HCEC 1CT (cell line): Measurements from ENCODE around the gene STUM.
"Not testable (repeated sequence)": the region's sequence is repeated elsewhere in the genome, so short reads cannot be mapped to it uniquely, and the experiment has no call there.

Experiments
- DNase-seq: peaks from one replicate; pipeline ENCODE4 v3.0.0-alpha.2; 2017

STUM gene

DNA sequence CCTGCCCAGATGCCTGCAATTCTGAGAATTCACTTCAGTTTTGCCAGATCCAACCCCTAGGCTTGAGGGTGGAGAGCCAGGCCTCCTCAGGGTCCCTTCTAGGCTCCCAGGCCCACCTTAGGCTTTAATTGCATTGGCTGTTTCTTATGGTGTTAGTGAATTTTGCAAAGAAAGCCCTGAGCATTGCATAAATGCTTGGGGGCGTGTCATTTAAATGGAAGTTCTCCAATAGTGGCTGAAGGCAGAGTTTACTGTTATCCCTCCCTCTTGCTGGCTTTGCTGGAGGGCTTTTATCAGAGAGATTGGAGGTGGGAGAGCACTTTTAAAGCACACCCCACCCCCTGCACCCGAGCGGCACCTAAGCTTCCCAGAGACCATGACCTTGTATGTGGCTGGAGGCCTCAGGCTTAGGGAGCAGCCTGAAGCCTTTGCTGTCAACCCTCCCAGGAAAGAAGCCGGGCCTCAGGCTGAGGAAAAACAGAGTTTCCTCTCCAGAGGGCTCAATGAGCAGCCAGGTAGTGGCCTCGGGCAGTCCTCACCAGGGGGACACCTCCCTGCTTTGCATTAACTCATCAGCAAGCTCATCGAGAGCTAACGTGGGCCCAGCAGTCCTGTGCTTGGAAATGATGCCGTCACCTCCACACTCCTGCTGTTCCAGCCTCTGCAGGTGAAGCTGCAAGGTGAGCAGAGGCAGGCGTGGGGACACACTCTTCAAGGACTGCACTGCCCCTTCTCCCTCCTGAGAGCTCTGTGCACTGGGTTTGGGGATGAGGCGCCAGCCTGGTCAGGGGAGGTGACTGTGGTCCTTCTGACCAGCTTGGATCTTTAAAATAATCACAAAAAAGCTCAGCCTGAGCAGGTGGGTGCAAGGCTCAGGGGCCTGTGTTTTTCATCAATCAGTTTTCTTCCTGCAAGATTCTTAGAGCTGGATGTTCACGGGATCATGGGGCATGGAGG lies 58.0 kb downstream of the STUM start:
- no peak for DNase-seq

DNA sequence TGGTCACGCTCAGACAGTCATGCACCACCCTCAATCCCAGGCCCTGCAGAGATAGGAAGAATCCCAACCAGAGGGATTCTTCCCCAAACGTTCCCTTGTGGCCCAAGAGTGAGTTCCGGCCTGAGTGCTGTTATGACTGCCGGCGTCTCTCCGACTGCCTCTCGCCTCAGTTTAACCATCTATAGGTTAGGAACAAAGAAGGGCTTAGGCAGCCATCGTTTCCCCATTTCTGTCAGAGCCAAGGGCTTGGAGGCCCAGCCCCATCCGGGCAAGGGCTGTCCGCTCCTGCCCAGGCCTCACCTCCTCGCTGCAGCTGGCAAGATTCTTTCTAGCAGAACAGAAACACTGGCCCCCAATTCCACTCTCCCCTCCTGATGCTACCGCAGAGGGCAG lies 58.7 kb downstream of the STUM start:
- DNase-seq = no peak

DNA sequence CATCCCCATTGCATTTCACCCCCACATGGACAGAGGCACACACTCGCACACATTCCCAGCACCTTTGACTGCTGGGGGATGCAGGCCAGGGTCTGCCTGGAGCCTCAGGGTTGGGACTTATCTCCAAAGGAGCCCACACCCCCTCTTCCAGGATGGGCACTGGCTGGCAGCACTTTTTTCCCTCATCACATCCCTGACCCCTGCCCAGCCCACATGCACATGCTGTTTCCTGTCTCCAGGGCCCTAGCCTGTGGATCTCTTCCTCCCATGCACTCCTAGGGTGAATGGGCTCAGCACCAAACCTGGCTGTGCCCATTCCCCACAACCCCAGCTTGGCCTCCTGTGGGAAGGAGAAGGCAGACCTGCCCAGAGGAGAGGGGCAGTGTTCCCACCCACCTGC lies 59.3 kb downstream of the STUM start:
- no peak for DNase-seq

DNA sequence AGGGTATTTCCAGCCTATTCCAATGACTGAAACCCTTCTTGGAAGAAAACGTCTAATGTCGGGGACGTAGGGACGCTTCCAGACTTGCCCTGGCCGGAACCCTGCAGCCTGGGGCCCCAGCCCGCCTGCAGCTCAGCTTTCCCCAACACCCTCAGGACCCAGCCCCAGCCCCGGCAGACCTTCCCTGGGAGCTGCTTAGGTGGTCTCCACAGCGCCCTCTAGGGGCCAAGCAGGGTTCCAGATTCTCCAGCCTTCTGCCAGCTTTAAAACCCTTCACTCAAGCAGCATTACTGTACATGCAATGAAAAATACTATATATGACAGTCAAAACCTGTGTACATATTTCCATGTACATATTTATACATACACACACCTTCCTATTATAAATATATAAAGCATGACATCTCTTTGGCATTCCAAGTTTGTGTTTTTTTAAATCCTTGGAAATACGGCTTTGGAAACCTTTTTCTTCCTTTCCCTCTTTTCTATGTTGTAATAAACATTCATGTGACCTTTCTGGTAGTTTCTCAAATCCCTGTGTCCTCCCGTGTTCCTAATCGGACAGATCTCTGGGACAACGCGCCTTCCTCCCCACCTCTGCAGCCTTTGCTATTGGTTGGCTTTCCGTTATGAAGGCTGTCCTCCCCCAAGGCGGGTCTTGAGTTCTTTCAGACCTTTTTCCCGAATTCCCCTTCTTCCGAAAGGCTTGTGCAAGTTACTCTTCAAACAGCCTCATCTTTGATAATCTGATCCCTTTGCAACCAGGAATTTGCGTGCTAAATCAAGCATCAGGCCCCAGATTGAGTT lies 60.3 kb downstream of the STUM start:
- peak; percentile 45 for DNase-seq

DNA sequence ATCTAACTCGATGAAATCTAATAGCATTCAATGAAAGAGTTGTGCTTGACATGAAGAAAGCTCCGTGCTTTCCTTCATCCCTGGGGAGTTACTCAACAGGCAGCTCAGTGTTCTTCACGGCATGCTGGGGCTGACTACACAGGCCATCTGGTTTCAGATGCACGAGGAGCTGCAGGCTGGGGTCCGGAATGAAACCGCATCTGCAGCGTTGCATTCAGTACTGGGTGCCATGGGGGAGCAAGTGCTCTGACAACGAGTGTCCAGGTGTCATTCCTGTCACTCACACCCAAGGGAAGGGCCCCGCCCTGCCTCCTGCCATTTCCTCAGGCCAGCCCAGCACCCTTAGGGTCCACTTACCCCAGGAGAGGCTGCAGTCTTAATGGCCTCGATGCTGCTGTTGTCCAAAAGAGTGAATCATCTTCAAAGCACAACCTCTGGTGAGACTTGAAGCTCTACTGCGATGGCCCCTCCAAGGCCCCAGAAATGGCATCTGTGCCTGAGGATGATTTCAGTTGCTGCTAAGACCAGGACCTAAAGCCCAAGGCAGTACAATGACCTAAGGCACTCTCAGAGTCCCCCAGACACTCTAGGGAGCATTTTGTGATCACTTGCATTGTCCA lies 61.4 kb downstream of the STUM start:
- no peak for DNase-seq

DNA sequence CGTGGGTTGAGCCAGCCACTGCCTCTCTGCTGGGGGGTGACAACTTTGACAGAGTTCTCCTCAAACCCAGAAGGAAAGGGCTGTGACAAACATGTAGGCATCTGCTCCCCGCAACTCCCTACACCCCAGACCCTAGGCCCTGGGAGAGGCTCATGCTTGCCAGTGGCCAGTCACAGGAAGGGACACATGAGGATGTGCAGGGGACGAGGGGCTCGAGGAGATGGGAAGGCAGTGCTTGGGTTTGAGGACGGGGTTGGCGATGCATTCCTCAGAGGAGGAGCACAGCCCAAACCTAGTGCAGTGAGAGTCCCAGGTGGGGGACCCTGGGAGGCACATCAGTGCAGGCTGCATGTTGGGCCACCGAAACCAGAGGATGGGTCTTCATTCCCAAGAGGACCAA lies 62.1 kb downstream of the STUM start:
- no peak for DNase-seq

DNA sequence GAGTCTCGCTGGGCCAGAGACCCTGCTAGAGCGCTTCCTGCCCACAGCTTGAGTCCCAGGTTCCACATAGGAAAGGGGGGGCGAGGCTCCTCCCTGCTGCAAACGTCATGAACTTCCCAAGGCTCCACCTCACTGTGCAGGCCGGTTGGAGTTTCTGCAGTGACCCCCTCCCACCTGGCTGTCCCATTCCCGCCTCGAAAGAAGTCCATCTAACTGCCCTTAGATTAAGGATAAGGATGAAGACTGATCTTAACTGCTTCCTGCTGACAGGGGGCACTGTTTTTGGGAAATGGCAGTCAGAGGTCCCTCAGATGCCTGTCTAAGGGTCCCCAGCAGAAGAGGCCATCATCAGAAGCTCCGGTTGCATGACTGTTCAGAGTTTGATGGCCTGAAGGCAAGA lies 62.7 kb downstream of the STUM start:
- no peak for DNase-seq

DNA sequence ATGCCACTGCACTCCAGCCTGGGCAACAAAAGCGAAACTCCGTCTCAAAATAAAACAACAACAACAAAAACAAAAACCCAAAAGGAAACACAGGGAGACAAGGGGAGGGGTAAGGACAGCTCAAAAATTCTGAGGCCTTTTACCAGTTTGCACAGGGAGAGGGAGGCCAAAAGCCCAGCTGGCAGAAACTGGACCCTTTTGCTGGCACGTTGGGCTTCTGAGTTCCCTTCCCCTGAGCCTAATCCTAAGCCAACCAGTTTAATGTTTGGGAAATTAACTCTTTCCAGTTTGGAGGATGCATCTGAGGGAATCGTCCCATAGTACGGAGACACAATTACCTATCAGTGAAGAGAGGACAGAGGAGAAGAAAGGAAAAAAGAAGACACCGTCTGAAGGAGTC lies 63.4 kb downstream of the STUM start:
- DNase-seq = not testable (repeated sequence)

DNA sequence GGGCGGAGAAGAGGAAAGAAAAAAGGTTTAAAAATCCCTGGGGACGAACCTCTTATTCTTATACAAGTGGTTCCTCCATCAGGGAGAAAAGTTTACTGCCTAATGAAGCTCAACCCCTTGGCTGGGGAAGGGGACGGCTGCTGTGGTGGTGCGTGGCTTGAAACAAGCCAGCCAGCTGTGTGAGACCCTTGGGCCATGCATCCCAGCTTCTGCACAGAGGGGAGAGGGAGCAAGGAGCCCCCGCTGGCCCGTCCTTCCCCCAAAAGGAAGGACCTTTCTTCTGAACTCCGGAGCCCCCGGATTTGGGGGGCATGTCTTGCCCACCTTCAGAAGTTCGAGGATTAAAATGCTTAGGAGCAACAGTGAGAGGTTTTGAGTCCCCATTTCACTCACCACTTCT lies 67.3 kb downstream of the STUM start:
- no peak for DNase-seq

DNA sequence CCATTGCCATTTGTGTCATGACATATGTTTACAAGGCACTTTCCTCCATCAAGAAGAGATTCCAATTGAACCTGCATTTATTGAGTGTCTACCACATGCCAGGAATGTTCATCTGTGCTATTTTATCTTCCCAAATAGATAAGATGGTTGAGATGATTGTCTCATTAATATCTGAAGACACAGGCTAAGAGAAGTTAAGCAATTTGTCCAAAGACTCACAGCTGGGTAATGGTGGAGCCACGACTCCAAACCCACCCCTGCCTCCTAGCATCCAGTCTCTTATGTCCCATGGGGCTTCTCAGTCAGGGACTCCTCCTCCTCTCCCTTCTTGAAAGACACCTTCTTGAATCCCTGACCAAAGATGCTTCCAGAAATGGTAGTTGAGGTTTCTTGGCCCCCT lies 68.1 kb downstream of the STUM start:
- DNase-seq = no peak

DNA sequence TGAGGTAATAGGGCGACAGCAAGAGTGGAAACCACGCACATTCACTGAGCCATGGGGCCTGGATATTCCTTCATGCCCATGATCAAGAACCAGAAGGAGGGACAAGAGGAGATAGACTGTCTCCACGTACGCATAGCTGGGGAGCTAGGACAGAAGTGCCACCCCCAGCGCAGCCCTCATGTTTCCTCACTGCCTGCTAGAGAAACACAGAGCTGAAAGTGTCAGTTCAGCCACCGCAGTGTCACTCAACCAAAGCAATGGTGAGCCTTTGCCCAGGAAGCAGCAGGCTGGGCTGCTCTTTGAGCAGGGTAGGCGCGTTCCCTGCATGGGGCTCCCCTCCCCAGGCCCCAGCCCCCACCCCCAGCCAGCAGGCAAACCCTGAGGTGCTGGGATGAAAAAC lies 68.5 kb downstream of the STUM start:
- DNase-seq = no peak

DNA sequence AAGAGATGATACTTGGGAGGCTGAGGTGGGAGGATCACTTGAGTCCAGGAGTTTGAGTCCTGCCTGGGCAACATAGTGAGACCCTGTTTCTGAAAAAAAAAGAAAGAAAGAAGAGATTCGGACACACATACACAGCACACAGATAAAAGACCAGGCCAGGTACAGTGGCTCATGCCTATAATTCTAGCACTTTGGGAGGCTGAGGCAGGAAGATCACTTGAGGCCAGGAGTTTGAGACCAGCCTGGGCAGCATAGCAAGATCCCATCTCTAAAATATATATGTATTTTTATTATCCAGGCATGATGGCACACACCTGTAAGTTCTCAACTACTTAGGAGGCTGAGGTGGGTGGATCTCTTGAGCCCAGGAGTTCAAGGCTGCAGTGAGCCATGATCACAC lies 69.2 kb downstream of the STUM start:
- not testable (repeated sequence) for DNase-seq

DNA sequence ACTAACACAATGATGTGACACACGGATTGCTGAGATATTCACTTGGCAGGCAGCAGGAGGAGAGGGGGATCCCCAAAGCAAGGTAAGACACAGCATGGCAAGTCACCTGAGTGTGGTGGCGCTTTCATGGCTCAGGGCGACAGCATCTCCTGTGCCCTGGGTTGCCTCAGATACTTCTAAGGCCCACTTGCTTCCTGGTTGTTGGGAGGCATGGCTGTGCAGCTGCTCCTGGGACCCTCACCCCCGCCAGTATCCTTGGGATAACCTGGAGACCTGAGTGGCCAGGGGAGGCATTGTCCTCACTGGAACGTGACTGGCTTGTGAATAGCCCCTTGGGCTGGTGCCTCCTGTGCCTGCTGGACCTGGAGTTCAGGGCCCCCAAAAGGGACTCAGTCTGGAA lies 69.8 kb downstream of the STUM start:
- DNase-seq = no peak

DNA sequence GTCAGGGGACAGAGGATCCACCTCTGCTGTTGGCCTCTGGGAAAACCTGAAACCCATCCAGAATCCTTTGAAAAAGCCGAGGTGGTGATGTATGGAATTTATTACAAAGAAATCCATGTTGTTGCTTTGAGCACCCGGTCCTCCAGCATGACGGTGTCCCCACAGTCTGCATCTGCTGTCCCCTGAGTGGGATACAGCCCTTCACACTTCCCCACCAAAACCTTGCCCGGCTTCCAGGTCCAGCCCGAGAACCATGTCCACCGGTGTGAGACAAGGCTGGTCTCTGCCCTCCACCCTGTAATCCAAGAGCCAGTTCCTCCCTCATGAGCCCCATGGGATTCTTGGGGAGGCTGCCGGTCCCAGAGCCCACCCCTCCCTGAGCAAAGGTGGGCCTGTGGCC lies 70.5 kb downstream of the STUM start:
- DNase-seq = no peak

DNA sequence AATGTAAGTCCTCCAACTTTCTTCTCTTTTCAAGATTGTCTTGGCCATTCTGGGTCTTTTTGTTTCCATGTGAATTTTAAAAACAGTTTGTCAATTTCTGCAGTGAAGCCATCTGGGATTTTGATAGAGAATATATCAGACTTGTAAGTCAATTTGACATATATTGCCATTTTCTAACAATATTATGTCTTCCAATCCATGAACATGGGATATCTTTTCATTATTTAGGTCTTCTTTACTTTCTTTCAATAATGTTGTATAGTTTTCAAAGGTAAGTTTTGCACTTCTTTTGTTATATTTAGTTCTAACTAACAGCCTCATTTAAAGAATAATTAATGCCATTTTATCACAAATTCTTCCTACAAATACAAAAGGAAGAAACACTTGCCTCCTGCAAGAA lies 73.4 kb downstream of the STUM start:
- DNase-seq = no peak

DNA sequence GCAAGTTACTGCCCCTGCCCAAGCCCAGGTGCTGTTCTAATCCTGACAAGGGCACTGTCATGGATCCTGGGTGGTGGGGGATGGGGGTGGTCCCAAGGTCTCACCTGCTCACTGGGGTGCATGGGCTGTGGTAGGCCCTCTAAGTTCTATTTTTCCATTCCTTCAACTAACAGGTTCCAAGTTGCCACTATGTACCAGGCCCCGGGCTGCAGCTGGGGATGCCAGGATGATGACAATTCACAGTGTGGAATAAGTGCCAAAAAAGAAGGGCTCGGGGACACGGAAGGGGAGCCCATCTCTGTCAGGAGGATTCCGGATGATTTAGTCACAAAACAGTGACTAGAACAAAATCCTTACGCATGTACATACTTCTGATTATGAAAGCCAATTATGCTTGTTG lies 76.0 kb downstream of the STUM start:
- DNase-seq = peak; percentile 56

DNA sequence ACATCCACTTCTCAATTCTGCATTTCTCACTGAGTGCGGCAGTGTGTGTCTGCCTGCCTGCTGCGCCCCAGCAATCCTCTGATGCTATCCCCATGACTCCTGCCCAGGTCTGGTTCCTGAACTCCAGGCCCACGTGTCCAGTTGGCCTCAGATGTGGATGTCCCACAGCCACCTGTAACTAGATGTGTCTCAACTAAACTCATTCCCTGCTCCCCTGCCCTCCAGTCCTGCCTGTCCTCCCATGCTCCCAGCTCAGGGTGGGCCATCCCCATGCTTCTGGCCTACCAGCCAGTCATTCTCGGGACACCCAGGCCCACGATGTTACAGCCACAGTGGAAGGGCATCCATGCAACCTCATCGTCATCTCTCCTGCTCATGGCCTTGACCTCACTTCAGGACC lies 76.8 kb downstream of the STUM start:
- no peak for DNase-seq

DNA sequence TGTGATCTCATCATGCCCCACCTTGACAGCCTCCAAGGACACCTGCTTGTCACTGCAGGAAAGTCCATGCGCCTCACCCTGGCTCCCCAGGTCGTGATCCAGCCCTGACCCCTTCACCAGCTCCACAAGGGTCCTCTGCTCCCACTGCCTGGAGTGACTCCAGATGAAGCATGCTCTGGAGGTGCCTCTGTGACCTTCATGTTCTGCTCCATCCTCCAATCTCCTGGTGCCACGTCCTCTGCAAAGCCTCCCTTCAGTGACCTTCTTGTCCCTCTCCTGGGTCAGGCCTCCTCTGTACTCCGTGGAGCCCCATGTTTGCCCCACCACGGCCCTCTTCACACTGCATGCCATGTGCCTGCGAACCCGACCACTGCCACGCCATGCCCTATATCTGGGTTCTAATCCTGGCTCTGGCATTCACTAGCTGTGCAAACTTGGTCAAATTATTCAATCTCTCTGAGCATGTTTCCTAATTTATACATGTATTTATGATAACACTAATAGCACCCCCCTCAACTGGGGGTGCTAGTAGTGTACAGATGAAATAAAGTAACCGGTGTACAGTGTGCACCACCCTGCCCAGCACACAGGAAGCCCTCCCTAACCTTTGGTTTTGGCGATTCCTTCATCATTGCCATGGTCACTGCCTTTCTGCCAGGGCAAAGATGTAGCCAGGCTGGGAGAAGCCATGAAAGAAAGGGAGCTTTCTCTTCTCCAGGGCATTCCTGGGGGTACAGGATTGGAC lies 77.4 kb downstream of the STUM start:
- no peak for DNase-seq

DNA sequence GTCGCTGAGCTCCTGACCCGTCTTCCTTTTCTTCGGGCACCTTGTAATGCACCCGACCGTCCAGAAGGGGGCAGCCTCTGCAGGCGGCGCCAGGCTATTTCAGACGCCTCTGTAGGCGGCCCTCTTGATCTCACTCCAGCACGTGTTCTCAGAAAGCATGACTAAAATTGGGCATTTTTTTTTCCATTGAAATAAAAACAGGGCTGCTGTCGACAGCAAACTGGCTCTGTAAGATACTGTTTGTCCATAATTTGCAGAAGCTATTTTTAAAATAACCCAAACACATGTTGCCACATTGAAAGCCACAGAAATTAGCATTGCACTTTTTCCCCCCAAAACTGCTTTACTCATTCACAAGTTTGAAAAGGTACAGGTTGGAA lies 78.0 kb downstream of the STUM start:
- peak; percentile 62 for DNase-seq

DNA sequence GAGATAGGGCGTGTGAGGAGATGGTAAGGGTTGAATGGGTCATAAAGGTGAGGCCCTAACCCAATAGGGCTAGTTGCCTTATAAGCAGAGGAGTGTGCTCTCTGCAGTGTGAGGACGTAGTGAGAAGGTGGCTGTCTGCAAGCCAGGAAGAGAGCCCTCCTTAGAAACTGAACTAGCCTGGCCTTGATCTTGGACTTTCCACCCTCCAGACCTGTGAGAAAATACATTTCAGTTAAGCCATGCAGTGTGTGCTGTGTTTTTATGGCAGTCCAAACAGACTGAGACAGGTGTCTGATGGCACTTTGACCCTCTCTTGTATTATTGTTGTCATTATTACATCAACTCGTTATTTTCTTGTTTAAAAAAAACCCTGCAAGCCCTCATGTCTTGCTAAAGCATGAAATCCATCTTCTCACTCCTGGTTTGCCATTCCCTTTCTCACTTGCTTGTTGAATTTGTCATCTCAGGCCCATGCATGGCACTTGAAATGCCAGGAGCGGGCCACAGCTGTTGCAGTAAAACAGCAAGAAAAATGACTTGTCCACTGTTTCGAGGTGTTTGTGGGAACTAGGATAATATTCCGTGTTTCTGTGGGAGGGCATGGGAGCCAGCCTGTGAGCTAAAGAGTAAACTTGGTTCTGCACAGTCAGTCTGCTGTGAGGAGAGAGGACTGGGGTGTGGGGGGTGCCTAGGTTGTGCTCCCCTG lies 78.6 kb downstream of the STUM start:
- no peak for DNase-seq

DNA sequence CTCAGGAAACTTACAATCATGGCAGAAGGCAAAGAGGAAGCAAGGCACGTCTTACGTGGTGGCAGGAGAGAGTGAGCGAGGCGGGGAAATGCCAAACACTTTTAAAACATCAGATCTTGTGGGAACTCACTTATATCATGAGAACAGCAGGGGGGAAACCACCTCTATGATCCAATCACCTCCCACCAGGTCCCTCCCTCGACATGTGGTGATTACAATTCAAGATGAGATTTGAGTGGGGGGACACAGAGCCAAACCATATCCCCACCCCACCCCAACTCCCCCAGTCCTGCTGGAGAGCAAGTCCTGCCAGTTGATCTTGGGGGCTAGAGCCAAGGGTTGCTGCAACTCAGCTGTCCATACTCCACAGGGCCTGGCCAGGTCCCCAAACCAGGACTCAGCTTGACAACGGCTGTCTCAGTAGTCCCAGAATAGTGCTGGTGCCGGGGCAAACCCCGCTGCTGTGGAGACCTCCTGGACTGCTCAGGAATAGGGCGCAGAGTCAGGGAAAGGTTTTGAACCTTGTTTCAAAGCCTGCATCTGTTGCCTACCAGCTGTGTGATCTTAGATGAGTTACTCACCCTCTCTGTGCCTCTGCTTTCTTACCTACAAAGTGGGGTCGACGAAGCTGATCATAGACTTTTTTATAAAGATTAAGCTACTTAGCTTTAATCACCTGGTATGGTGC lies 79.5 kb downstream of the STUM start:
- DNase-seq = no peak
